NK-92 treated with Interleukin-12 subunit alpha and Interleukin-12 subunit beta, amount 100 ng/mL, for 24 hours (cell line): ENCODE data around the gene SLC2A6.

Experiments used
- DNase-seq: peaks from one replicate; lab custom pipeline; 2025; lab: John Stamatoyannopoulos, UW

The SLC2A6 gene, protein sequence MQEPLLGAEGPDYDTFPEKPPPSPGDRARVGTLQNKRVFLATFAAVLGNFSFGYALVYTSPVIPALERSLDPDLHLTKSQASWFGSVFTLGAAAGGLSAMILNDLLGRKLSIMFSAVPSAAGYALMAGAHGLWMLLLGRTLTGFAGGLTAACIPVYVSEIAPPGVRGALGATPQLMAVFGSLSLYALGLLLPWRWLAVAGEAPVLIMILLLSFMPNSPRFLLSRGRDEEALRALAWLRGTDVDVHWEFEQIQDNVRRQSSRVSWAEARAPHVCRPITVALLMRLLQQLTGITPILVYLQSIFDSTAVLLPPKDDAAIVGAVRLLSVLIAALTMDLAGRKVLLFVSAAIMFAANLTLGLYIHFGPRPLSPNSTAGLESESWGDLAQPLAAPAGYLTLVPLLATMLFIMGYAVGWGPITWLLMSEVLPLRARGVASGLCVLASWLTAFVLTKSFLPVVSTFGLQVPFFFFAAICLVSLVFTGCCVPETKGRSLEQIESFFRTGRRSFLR

DNA sequence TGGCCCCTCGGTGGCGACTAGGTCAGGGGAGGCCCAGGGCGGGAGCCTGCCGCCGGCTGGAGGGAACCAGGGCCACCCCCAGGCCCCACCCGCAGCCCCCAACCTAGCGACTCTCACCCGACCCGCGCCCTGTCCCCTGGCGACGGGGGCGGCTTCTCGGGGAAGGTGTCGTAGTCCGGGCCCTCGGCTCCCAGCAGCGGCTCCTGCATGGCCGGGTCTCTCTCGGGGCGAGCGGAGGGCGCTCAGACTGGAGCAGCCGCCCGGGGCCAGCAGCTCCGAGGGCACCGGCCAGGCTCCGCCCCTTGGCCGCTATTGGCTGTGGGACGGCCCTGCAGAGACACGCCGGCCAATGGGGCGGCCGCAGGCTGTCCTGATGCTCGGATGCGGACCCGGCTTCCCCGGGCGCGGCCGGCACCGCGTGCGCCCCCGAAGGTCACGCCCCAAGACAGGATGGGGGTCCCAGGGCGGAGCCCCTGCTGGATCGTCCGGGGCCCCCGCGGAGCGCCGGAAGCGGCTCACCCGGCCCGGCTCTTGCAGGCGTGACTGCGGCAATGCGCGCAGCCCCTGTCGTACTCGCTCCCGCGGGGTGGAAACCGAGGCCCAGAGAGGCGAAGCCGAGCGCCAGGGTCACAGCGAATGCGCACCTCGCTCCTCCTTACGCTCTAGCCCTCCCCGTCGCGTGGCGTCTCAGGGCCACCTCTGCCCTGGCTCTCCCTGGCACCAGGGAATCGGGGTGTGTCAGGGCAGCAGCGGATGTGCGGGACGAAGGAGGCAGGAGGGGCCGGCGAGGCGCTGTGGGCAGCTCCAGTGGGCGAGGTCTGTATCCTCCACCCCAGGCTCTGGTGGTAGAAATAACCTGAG, at the start of gene SLC2A6:
Gene SLC2A6, minus strand, starts transcription at position 249 of the 861 bp plus-strand sequence. Its CDS starts 40 bp downstream, at position 209.
- peak; percentile 64 for DNase-seq

- no peak for DNase-seq
Observed at GRCh38 chr9:133528001-133528875, 49.3 kb upstream of the SLC2A6 start.

GRCh38 chr9:133527444-133527920, 48.6 kb upstream of the SLC2A6 start:
- no peak for DNase-seq

DNA sequence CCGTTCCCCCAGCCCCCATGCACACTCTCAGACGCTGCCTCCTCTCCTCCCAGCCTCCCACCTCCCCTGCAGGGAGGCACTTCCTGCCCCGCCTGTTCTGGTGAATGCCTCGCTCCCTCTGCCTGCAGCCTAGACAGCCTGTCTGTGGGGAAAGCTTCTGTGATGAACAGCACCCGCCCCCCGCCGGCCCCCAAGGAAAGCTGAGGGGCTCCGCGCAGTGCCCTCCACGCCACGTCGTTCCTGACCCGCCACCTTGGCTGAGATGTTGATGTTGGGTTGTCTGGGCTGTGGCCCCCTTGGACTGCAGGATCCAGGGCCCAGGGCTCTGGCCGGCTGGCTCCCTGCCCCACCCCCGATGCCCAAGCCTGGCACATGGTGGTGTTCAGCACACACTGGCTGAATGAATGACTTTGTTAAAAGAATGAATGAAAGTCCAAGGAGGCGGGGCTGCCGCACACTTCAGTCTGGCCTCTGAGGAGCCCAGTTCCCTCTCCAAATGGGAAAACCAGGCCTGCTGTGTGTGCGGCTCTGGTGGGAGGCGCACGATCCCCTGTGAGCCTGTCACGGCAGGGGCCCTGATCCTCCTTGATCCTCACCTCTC, 47.9 kb upstream of the SLC2A6 start:
- DNase-seq, result no peak

DNA sequence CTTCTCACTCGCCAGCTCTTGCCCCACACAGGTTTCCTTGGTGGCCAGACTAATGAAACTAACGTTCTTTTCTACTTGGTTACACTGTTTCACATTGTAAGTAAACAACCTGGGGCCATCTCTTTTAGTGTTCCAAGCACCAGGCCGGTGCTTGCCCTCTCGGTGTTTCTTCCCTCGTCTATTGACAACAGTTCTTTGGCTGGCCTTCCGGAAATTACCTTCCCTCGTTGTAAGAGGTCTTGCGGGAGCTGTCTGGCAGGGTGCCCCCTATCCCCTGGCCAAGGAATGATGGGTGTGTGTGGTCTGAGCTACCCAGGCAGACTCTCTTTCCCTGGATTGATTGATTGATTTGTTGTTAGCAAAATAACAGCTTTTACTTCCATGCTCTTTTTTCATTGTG, 46.8 kb upstream of the SLC2A6 start:
- no peak for DNase-seq

DNA sequence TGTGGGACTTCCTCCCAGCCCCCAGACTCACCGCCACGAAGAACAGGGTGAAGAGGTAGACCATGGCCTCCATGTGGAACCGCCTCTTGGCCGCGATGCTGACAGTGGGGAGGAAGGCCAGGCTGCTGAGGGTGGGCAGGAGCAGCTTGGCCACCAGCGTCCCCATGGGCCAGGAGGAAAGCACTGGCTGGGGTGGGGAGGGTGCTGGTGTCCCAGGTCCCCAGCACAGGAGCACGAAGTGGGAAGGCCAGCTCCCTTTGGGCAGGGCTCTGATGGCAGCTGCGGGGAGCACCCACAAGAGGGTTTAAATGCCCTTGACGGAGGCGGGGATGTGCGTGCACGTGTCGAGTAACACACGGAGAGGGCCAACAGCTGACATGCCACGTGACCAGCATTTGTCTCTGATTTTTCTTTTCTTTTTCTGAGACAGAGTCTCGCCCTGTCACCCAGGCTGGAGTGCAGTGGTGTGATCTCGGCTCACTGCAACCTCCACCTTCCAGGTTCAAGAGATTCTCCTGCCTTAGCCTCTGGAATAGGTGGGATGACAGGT, 45.9 kb upstream of the SLC2A6 start, which contains the start of gene MYMK:
Gene MYMK, minus strand, starts transcription at position 281 of the 550 bp plus-strand sequence. Its CDS starts 115 bp downstream, at position 166.
- DNase-seq, result no peak

DNA sequence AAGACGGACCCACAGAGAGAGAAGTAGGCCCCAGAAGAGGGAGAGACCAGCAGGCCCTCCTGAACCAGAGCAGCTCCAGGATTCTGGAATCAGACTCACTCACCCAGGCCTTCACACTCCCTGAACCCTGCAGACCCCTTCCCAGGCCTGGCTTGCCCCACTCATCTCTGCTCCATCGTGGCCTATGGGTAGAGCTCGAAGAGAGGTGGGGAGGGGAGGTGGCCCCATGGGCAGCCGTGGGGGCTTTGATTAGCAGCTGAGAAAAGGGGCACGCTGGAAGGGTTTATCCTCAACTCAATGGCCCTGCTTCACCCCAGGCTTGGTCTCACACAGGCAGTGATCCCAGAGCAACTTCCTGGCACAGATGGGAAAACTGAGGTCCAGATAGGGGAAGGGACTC, 45.2 kb upstream of the SLC2A6 start:
- no peak for DNase-seq

DNA sequence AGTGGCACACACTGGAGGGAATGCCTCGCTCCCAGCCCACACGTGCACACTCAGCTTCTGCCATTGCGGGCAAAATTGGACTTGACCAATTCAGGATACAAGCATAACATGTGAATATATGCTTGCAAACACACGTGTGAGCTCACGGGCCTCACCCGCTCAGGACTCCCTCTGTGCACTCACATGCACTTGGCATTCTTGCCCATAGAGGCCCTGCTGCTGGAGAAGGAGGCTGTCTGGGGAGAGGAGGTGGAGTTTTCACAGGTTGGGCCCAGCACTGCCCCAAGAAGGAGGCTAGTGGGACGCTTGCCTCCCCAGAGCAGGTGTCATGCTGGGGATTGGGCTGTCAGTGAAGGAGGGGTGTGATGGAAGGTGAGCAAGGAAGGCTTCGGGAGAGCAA, 44.2 kb upstream of the SLC2A6 start:
- no peak for DNase-seq

- no peak for DNase-seq
Observed at GRCh38 chr9:133522073-133522910, 43.4 kb upstream of the SLC2A6 start.

DNA sequence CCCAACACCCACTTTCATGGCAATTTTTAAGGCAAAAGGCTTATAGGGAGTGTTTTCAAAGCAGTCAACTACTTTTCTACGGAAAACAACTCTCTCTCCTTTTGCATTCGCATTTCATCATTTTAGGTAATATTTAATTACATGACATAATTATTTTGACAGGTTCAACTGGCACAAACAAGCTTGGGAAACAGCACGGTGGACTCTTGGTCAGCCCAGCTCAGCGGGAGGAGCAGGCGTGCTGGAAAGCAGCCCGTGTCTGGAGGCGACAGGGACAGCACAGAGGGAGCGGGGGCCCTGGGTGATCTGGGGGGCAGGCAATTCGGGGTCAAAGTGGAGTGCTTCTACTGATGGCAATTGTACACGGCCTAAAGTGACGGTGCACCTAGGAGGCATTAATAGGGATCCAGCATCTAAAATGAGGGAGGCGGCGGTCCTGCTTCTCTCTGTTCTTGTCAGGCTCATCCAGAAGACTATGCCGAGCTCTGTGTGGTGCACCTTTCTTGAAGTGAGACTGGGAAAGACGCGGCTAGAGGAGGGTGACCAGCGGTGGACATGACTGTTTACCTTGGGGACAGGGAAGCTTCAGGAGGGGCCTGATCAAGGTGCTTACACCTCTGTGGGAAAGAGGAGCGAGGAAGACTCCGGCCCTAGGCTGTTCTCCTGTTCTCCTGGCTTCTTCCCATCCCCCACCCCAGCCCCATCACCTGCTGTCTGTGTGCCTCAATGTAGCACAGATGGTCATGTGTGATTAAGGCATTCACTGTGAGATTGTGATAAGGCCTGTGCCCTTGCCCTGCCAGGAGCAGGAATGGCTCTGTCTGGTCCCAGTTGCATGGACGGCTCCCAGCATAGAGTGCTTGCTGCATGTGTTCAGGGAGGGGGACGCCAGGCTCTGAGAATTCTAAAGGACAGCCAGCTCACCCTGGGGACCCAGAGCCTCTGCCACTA, 42.5 kb upstream of the SLC2A6 start:
- DNase-seq, result no peak

- no peak for DNase-seq
Observed at GRCh38 chr9:133520121-133520835, 41.4 kb upstream of the SLC2A6 start.

DNA sequence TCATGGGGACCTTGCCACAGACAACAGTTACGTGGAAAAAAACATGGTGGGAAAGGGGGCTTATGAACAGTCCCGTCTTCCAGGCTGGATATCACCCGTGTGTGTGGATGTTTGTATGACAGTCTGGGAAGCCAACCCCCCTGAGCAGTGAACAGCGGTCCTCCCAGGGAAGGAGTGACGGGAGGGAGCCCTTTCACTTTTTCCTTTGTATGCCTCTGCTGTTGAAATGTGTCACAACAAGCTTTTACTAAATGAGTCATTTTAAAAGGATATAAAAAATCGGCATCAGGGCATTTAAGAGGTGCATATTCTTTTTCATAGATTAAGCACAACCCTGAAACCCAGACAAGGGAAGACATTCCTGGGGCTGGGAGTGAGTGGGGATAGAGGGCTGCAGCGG, 40.8 kb upstream of the SLC2A6 start:
- no peak for DNase-seq

GRCh38 chr9:133518706-133519449, 40.0 kb upstream of the SLC2A6 start:
- no peak for DNase-seq

DNA sequence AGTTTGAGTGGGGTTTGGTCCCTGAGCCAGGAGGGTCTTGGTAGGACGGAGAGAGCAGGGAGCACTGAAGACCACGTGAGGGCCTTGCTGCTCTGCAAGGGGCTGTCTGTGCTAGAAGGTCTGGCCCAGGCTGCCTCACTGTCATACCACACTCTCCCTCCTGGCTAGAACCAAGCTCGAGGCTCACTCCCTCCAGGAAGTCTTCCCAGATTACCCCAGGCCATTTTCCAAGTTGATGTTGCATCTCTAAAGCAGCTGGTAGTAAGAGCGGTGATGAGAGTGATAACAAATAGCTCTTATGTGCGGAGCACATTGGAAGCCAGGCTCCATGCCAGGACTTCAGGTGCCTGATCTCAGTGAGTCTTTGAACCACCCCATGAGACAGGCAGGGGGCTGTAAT, 39.3 kb upstream of the SLC2A6 start:
- no peak for DNase-seq

- no peak for DNase-seq
Observed at GRCh38 chr9:133517711-133518110, 38.8 kb upstream of the SLC2A6 start.

- DNase-seq, result no peak
Observed at GRCh38 chr9:133516961-133517350, 38.1 kb upstream of the SLC2A6 start.

DNA sequence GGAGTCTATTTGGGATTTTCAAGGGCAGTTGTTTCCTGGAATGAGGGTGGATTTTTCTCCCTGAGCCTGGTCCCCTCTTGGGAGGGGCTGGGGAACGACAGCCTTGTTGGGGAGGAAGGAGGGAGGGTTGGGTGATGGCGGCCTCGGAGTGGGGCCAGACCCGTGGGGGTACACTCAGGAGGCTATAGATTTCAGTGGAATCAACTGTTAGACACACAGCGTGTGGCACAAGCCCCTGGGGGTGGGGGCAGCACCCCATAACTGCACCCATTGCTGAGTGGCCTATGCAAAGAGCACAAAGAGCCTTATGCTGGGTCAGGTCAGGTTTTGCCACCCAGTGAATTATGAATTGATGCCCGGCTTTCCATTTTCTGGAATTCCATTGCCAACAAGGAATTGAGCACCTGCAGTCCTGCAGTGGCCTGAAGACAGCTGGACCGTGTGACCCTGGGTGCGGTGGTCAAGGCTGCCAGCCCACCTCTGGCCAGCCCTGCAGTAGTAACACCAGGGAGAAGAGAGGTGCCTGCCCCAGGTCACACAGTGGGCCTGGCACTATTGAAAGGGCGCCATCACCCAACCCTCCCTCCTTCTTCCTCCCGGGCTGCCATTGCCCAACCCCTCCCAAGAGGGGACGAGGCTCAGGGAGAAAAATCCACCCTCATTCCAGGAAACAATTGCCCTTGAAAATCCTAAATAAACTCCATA, 37.5 kb upstream of the SLC2A6 start:
- no peak for DNase-seq
